ENCODE data around the gene SEL1L2. TPM values are rescaled to one million over a fixed set of nuclear protein-coding genes. Genes with fewer than 3 reads are reported as not detected.
A peak's percentile ranks its signal among the peaks of the same experiment; 100 is the strongest.

Gene SEL1L2
- total RNA-seq, 6 experiments from 2014 or later = not detected

DNA sequence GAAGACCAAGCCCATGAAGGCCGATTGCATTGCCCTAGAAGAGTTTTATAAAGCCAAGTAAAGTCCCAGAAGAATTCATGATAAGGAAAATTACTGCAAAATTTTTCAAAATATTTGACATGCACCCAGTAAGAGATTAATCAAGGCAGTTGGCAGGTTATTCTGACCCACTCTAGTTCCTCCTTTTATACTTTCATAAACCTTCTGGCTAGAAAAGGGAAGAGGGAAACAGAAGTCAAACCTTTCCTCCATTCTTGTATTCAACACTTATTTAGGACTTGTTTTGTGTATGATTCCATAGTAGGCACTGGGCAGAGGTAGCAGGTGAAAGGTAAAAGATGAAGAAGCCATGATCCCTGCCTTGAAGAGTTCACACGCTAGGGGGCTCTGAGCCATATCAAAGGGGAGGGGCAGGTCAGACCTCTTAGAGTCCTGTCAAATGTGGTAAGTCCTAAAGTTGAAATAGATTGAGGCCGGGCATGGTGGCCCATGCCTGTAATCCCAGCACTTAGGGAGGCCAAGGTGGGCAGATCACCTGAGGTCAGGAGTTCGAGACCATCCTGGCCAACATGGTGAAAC, 120.2 kb downstream of the SEL1L2 start:
- Histone ChIP-seq H3K9me3 (no peaks in the 10 kb centered on the region), H3K27me3 (no peaks in the 10 kb centered on the region), H3K4me1 (peaks cover 0 to 7% (median 3%) of the 10 kb centered on the region in 4 donors), H3K36me3 (no peaks in the 10 kb centered on the region), H3K27ac (no peak overlapping the region), H3K4me3 (no peak overlapping the region)
- TF ChIP-seq POLR2A (IDR thresholded peaks at IDR 0.05) = no peak
- TF ChIP-seq, protein P1, sequence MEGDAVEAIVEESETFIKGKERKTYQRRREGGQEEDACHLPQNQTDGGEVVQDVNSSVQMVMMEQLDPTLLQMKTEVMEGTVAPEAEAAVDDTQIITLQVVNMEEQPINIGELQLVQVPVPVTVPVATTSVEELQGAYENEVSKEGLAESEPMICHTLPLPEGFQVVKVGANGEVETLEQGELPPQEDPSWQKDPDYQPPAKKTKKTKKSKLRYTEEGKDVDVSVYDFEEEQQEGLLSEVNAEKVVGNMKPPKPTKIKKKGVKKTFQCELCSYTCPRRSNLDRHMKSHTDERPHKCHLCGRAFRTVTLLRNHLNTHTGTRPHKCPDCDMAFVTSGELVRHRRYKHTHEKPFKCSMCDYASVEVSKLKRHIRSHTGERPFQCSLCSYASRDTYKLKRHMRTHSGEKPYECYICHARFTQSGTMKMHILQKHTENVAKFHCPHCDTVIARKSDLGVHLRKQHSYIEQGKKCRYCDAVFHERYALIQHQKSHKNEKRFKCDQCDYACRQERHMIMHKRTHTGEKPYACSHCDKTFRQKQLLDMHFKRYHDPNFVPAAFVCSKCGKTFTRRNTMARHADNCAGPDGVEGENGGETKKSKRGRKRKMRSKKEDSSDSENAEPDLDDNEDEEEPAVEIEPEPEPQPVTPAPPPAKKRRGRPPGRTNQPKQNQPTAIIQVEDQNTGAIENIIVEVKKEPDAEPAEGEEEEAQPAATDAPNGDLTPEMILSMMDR (IDR thresholded peaks at IDR 0.05) = no peak
- ATAC-seq (no peak), DNase-seq (no peak)
- intact Hi-C loops (cut with DNase I) = no loop called here
- 62% methylated on average over 3 of the region's 4 CpGs for WGBS (ENCODE audit: insufficient coverage, low coverage, low lambda C conversion rate, missing lambda C conversion rate)

GRCh38 chr20:13868331-13868730, 122.1 kb downstream of the SEL1L2 start:
- TF ChIP-seq POLR2A (IDR thresholded peaks at IDR 0.05) = no peak
- TF ChIP-seq, protein P1 (IDR thresholded peaks at IDR 0.05) = no peak
- Histone ChIP-seq H3K4me1 (peaks cover 0 to 7% (median 3%) of the 10 kb centered on the region in 4 donors), H3K9me3 (no peaks in the 10 kb centered on the region), H3K4me3 (no peak overlapping the region), H3K36me3 (no peaks in the 10 kb centered on the region), H3K27me3 (no peaks in the 10 kb centered on the region), H3K27ac (no peak overlapping the region)
- DNase-seq = no peak
- intact Hi-C loops (cut with DNase I) = no loop called here
- WGBS (ENCODE audit: insufficient coverage, low coverage, low lambda C conversion rate, missing lambda C conversion rate) = 59% methylated on average over 4 of the region's 4 CpGs
- ATAC-seq = peak in 1 of 4 donors; percentile 31

GRCh38 chr20:13865791-13866351, 124.5 kb downstream of the SEL1L2 start:
- Histone ChIP-seq H3K4me3 (no peak overlapping the region), H3K9me3 (no peaks in the 10 kb centered on the region), H3K27me3 (no peaks in the 10 kb centered on the region), H3K27ac (no peak overlapping the region), H3K36me3 (no peaks in the 10 kb centered on the region), H3K4me1 (peaks cover 0 to 7% (median 3%) of the 10 kb centered on the region in 4 donors)
- WGBS (ENCODE audit: insufficient coverage, low coverage, low lambda C conversion rate, missing lambda C conversion rate) = 14% methylated on average over 5 of the region's 5 CpGs
- TF ChIP-seq, protein P1 (IDR thresholded peaks at IDR 0.05) = no peak
- TF ChIP-seq POLR2A (IDR thresholded peaks at IDR 0.05) = no peak
- peak; percentile 56 to 80 (median 64) for ATAC-seq
- intact Hi-C loops (cut with DNase I) = no loop called here
- DNase-seq = no peak

DNA sequence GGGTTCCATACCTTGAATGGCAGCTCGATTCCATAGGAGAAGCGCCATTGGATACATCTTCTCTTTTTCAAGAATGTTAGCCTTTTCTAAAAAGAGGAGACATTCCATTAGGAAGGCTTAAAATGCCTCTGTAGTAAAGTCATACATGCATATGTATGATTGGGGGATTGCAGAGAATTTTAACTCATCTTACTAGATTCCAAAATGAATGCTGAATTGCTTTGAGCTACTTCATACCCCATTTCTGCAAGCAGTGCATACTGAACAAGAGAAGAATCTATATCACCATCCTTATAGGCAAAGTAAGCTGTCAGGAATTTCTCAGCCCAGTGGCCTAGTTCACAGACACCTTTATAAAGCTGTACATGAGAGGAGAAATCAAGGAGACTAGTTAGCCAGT, 125.3 kb downstream of the SEL1L2 start:
- WGBS (ENCODE audit: insufficient coverage, low coverage, low lambda C conversion rate, missing lambda C conversion rate) = 85% methylated on average over 2 of the region's 2 CpGs
- Histone ChIP-seq H3K27ac (no peak overlapping the region), H3K27me3 (no peaks in the 10 kb centered on the region), H3K36me3 (no peaks in the 10 kb centered on the region), H3K4me3 (no peak overlapping the region), H3K4me1 (peaks cover 0 to 7% (median 3%) of the 10 kb centered on the region in 4 donors), H3K9me3 (no peaks in the 10 kb centered on the region)
- no peak for ATAC-seq
- no peak for TF ChIP-seq POLR2A (IDR thresholded peaks at IDR 0.05)
- TF ChIP-seq, protein P1 (IDR thresholded peaks at IDR 0.05) = no peak
- intact Hi-C loops (cut with DNase I) = no loop called here
- DNase-seq = no peak

Measured in right lobe of liver (tissue), 6 donors.